HepG2 (cell line): ENCODE results near the gene PRADC1. TPM values are rescaled to one million over a fixed set of nuclear protein-coding genes. Genes with fewer than 3 reads are reported as not detected.

Experiments used
- ELF4 ChIP-seq: sonication (generic); formaldehyde crosslinking; IDR thresholded peaks from 2 replicates; pipeline ENCODE4 v1.5.0; 2020; ENCODE audit warnings: missing genetic modification reagents, mild to moderate bottlenecking, moderate library complexity, borderline replicate concordance
- FOXA1 ChIP-seq, 2 experiments: fragments of 450-650 bp in 1 of 2; sonication (generic) in 1 of 2; formaldehyde crosslinking in 1 of 2; IDR thresholded peaks; 2 replicates each; pipeline versions ENCODE4 v1.4.0 to v1.6.1; 2016 to 2020; ENCODE audit warnings: missing genetic modification reagents in 1 of 2
- FOXP1 ChIP-seq, 2 experiments: fragments of 450-650 bp in 1 of 2; IDR thresholded peaks; 2 replicates each; pipeline ENCODE4 v1.6.1; 2017 to 2018; ENCODE audit warnings: antibody characterized with exemption in 1 of 2
- GTF2F1 ChIP-seq: fragments of 150-350 bp; IDR thresholded peaks from 2 replicates; pipeline ENCODE4 v1.6.1; 2014; ENCODE audit warnings: low read length
- HCFC1 ChIP-seq: fragments of 150-350 bp; IDR thresholded peaks from 2 replicates; pipeline ENCODE4 v1.6.1; 2014; ENCODE audit warnings: low read depth, low read length
- IKZF4 ChIP-seq: sonication (generic); formaldehyde crosslinking; IDR thresholded peaks from 2 replicates; pipeline ENCODE4 v1.5.1; 2020; ENCODE audit warnings: borderline replicate concordance, mild to moderate bottlenecking, low read depth, missing genetic modification reagents; ENCODE audit errors: not compliant biosample characterization
- MIER2 ChIP-seq: IDR thresholded peaks from 2 replicates; pipeline ENCODE4 v1.6.1; 2016; ENCODE audit warnings: missing biosample characterization, missing genetic modification reagents
- NCOA2 ChIP-seq: sonication (generic); formaldehyde crosslinking; IDR thresholded peaks from 2 replicates; pipeline ENCODE4 v1.8.0; 2022; ENCODE audit warnings: inconsistent platforms
- NFKBIZ ChIP-seq: IDR thresholded peaks from 2 replicates; pipeline ENCODE4 v1.6.1; 2018; ENCODE audit warnings: missing genetic modification reagents, missing compliant biosample characterization
- SNRNP70 ChIP-seq: fragments of 200-400 bp; formaldehyde crosslinking; IDR thresholded peaks from 2 replicates; pipeline ENCODE4 v1.6.1; 2017; ENCODE audit warnings: mild to moderate bottlenecking, low read depth, low read length, moderate library complexity
- YY1 ChIP-seq: IDR thresholded peaks from 2 replicates; pipeline ENCODE4 v1.6.1; 2011; ENCODE audit warnings: low read length, low read depth, moderate library complexity, mild to moderate bottlenecking; ENCODE audit not compliant: insufficient read depth, insufficient replicate concordance
- ZIK1 ChIP-seq: sonication (generic); formaldehyde crosslinking; IDR thresholded peaks from 2 replicates; pipeline ENCODE4 v1.5.0; 2020; ENCODE audit warnings: mild to moderate bottlenecking, low read depth, missing genetic modification reagents, borderline replicate concordance
- ZNF180 ChIP-seq: sonication (generic); formaldehyde crosslinking; IDR thresholded peaks from 2 replicates; pipeline ENCODE4 v1.4.0; 2020; ENCODE audit warnings: low read depth, missing genetic modification reagents, borderline replicate concordance
- ZNF703 ChIP-seq: sonication (generic); formaldehyde crosslinking; IDR thresholded peaks from 2 replicates; pipeline ENCODE4 v1.5.1; 2020; ENCODE audit warnings: missing genetic modification reagents, mild to moderate bottlenecking, moderate library complexity, borderline replicate concordance
- polyA plus RNA-seq, 8 experiments: library from polyadenylated mRNA; depleted of rRNA in 3 of 8; stranded (reverse) in 7 of 8; unstranded in 1 of 8; fragments of >200 nt; fragmentation: Illumina TruSeq in 4 of 8; extraction: Trizol in 4 of 8; gene quantifications; 2 replicates each; pipeline versions ENCODE4 v1.2.1 to v1.2.3, GENCODE V29; 2011 to 2016; ENCODE audit warnings: low read depth in 4 of 8, missing spikeins in 1 of 8, mixed read lengths in 1 of 8; ENCODE audit not compliant: insufficient read depth in 1 of 8
- total RNA-seq, 5 experiments: library from RNA; depleted of rRNA; stranded (reverse); fragments of >200 nt; fragmentation: Illumina TruSeq; extraction: Trizol; gene quantifications; 2 replicates each; pipeline ENCODE4 v1.2.3, GENCODE V29; 2016; ENCODE audit warnings: low read depth in 1 of 5
- TF ChIP-seq, protein P1 (sequence below): sonication (generic); formaldehyde crosslinking; IDR thresholded peaks from 2 replicates; pipeline ENCODE4 v1.4.0; 2020; ENCODE audit warnings: missing genetic modification reagents
- TF ChIP-seq, protein P2 (sequence below): sonication (generic); formaldehyde crosslinking; IDR thresholded peaks from 2 replicates; pipeline ENCODE4 v1.5.0; 2020; ENCODE audit warnings: mild to moderate bottlenecking, missing genetic modification reagents
- TF ChIP-seq, protein P3 (sequence below): sonication (generic); formaldehyde crosslinking; IDR thresholded peaks from 2 replicates; pipeline ENCODE4 v1.5.0; 2020; ENCODE audit warnings: missing genetic modification reagents, mild to moderate bottlenecking, borderline replicate concordance
- TF ChIP-seq, protein P4 (sequence below): sonication (generic); formaldehyde crosslinking; IDR thresholded peaks from 2 replicates; pipeline ENCODE4 v1.4.0; 2020; ENCODE audit warnings: missing genetic modification reagents, mild to moderate bottlenecking, borderline replicate concordance
- TF ChIP-seq, protein P5 (sequence below): sonication (generic); formaldehyde crosslinking; IDR thresholded peaks from 2 replicates; pipeline ENCODE4 v1.4.0; 2020; ENCODE audit warnings: missing genetic modification reagents
- TF ChIP-seq, protein P6 (sequence below): IDR thresholded peaks from 2 replicates; pipeline ENCODE4 v1.6.1; 2016; ENCODE audit warnings: missing compliant biosample characterization, missing genetic modification reagents, borderline replicate concordance

The PRADC1 gene
- total and polyA plus RNA-seq, 2 of the 13 experiments (the other 11 are each of a cell fraction or from before 2014, with no cell fraction given) = 12.1 to 37.2 TPM

DNA sequence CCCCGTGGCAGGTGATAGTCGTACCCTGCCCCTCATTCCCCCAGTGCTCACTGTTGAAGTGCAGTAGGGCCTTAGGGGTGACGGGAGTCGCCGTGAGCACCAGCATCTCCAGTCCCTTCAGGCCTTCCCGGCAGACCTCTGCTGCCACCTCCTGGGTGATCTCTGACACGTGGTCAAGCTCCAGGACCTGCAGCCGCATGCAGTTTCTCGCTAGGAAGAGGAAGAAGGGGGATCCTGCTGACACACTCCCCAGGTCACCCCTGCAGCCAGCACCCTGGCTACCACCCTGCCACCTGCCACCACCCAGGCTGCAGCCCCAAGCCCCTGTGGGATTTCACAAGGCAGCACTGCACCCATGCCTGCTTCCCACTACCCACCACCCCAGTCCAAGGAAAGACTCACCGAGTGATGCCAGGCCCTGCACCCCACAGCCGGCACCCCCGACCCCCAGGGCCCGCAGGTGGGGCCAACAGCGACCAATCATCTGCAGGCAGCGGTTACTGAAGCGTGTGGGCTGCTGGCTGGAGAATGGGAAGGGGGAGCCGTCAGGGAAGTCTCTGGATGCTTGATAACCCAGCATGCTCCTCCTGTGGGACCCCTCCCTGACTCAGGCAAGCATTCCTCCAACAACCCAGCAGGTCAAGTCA, 27.4 kb upstream of the PRADC1 start (continued):
- TF ChIP-seq ELF4 (no peak), NCOA2 (CRISPR knock-in tag) (peak; percentile 22; the same call in 1 of the 2 replicates), SNRNP70 (no peak), GTF2F1 (no peak), IKZF4 (CRISPR knock-in tag) (no peak), MIER2 (CRISPR knock-in tag) (no peak), FOXP1 (IDR thresholded peaks at IDR 0.05) (no peak), FOXP1 (CRISPR knock-in tag; IDR thresholded peaks at IDR 0.05) (no peak), ZNF703 (CRISPR knock-in tag) (no peak), ZIK1 (CRISPR knock-in tag) (no peak), NFKBIZ (CRISPR knock-in tag) (no peak), HCFC1 (no peak), ZNF180 (CRISPR knock-in tag) (no peak), FOXA1 (IDR thresholded peaks at IDR 0.05) (no peak), FOXA1 (CRISPR knock-in tag; IDR thresholded peaks at IDR 0.05) (no peak), YY1 (no peak)
- TF ChIP-seq, protein P1, sequence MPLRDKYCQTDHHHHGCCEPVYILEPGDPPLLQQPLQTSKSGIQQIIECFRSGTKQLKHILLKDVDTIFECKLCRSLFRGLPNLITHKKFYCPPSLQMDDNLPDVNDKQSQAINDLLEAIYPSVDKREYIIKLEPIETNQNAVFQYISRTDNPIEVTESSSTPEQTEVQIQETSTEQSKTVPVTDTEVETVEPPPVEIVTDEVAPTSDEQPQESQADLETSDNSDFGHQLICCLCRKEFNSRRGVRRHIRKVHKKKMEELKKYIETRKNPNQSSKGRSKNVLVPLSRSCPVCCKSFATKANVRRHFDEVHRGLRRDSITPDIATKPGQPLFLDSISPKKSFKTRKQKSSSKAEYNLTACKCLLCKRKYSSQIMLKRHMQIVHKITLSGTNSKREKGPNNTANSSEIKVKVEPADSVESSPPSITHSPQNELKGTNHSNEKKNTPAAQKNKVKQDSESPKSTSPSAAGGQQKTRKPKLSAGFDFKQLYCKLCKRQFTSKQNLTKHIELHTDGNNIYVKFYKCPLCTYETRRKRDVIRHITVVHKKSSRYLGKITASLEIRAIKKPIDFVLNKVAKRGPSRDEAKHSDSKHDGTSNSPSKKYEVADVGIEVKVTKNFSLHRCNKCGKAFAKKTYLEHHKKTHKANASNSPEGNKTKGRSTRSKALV (CRISPR knock-in tag) = no peak
- TF ChIP-seq, protein P2, sequence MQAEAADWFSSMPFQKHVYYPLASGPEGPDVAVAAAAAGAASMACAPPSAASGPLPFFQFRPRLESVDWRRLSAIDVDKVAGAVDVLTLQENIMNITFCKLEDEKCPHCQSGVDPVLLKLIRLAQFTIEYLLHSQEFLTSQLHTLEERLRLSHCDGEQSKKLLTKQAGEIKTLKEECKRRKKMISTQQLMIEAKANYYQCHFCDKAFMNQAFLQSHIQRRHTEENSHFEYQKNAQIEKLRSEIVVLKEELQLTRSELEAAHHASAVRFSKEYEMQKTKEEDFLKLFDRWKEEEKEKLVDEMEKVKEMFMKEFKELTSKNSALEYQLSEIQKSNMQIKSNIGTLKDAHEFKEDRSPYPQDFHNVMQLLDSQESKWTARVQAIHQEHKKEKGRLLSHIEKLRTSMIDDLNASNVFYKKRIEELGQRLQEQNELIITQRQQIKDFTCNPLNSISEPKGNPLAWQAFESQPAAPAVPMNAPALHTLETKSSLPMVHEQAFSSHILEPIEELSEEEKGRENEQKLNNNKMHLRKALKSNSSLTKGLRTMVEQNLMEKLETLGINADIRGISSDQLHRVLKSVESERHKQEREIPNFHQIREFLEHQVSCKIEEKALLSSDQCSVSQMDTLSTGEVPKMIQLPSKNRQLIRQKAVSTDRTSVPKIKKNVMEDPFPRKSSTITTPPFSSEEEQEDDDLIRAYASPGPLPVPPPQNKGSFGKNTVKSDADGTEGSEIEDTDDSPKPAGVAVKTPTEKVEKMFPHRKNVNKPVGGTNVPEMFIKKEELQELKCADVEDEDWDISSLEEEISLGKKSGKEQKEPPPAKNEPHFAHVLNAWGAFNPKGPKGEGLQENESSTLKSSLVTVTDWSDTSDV (CRISPR knock-in tag) = no peak
- TF ChIP-seq, protein P3, sequence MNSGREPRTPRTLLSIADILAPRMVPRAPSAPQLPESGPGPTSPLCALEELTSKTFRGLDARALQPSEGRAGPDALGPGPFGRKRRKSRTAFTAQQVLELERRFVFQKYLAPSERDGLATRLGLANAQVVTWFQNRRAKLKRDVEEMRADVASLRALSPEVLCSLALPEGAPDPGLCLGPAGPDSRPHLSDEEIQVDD = no peak
- TF ChIP-seq, protein P4, sequence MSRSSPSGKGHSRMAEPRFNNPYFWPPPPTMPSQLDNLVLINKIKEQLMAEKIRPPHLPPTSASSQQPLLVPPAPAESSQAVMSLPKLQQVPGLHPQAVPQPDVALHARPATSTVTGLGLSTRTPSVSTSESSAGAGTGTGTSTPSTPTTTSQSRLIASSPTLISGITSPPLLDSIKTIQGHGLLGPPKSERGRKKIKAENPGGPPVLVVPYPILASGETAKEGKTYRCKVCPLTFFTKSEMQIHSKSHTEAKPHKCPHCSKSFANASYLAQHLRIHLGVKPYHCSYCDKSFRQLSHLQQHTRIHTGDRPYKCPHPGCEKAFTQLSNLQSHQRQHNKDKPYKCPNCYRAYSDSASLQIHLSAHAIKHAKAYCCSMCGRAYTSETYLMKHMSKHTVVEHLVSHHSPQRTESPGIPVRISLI (CRISPR knock-in tag) = no peak
- TF ChIP-seq, protein P5, sequence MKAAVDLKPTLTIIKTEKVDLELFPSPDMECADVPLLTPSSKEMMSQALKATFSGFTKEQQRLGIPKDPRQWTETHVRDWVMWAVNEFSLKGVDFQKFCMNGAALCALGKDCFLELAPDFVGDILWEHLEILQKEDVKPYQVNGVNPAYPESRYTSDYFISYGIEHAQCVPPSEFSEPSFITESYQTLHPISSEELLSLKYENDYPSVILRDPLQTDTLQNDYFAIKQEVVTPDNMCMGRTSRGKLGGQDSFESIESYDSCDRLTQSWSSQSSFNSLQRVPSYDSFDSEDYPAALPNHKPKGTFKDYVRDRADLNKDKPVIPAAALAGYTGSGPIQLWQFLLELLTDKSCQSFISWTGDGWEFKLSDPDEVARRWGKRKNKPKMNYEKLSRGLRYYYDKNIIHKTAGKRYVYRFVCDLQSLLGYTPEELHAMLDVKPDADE = no peak
- TF ChIP-seq, protein P6, sequence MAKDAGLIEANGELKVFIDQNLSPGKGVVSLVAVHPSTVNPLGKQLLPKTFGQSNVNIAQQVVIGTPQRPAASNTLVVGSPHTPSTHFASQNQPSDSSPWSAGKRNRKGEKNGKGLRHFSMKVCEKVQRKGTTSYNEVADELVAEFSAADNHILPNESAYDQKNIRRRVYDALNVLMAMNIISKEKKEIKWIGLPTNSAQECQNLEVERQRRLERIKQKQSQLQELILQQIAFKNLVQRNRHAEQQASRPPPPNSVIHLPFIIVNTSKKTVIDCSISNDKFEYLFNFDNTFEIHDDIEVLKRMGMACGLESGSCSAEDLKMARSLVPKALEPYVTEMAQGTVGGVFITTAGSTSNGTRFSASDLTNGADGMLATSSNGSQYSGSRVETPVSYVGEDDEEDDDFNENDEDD (CRISPR knock-in tag) = peak; percentile 32; the same call in 1 of the 2 replicates
